Measurements from ENCODE around the gene NPAS3. TPM values are rescaled to one million over a fixed set of nuclear protein-coding genes. Genes with fewer than 3 reads are reported as not detected.

Gene NPAS3
- total RNA-seq, 6 donors from 2014 or later = 0.30 to 0.77 (median 0.59) TPM; not detected in 2

GRCh38 chr14:33257796-33258195 is 319.1 kb downstream of the NPAS3 start:
- Histone ChIP-seq H3K27ac (no peak overlapping the region), H3K9me3 (no peaks in the 10 kb centered on the region), H3K4me1 (no peaks in the 10 kb centered on the region), H3K27me3 (no peaks in the 10 kb centered on the region), H3K36me3 (no peaks in the 10 kb centered on the region), H3K4me3 (no peak overlapping the region)
- TF ChIP-seq POLR2A (IDR thresholded peaks at IDR 0.05) = no peak
- no peak for TF ChIP-seq EP300 (IDR thresholded peaks at IDR 0.05)
- no peak for TF ChIP-seq POLR2AphosphoS5 (IDR thresholded peaks at IDR 0.05)
- TF ChIP-seq CTCF (IDR thresholded peaks at IDR 0.05) = no peak
- 44 to 58% methylated on average over 2 of the region's 2 CpGs for WGBS, 2 donors
- no peak for ATAC-seq (ENCODE audit: low FRiP score in 2 of 2)
- DNase-seq = no peak

GRCh38 chr14:33259764-33260163 is 321.1 kb downstream of the NPAS3 start:
- H3K27ac ChIP-seq = no peak overlapping the region
- ATAC-seq (ENCODE audit: low FRiP score in 2 of 2) (no peak), DNase-seq (no peak)
- TF ChIP-seq POLR2A (IDR thresholded peaks at IDR 0.05) (no peak), CTCF (IDR thresholded peaks at IDR 0.05) (no peak), POLR2AphosphoS5 (IDR thresholded peaks at IDR 0.05) (no peak), EP300 (IDR thresholded peaks at IDR 0.05) (no peak)
- no peaks in the 10 kb centered on the region for H3K36me3 ChIP-seq
- no peak overlapping the region for H3K4me3 ChIP-seq
- no peaks in the 10 kb centered on the region for H3K4me1 ChIP-seq
- H3K9me3 ChIP-seq = no peaks in the 10 kb centered on the region
- 83 to 89% methylated on average over 6 of the region's 6 CpGs for WGBS, 2 donors
- no peaks in the 10 kb centered on the region for H3K27me3 ChIP-seq

- 85 to 88% methylated on average over 2 of the region's 2 CpGs for WGBS, 2 donors
- no peaks in the 10 kb centered on the region for H3K36me3 ChIP-seq
- no peaks in the 10 kb centered on the region for H3K4me1 ChIP-seq
- ATAC-seq (ENCODE audit: low FRiP score in 2 of 2) (no peak), DNase-seq (no peak)
- H3K27me3 ChIP-seq = no peaks in the 10 kb centered on the region
- no peak overlapping the region for H3K4me3 ChIP-seq
- no peaks in the 10 kb centered on the region for H3K9me3 ChIP-seq
- no peak overlapping the region for H3K27ac ChIP-seq
- TF ChIP-seq POLR2A (IDR thresholded peaks at IDR 0.05) (no peak), POLR2AphosphoS5 (IDR thresholded peaks at IDR 0.05) (no peak), CTCF (IDR thresholded peaks at IDR 0.05) (no peak), EP300 (IDR thresholded peaks at IDR 0.05) (no peak)
Observed at GRCh38 chr14:33271216-33271615, 332.5 kb downstream of the NPAS3 start.

GRCh38 chr14:33271891-33272290 is 333.2 kb downstream of the NPAS3 start:
- no peaks in the 10 kb centered on the region for H3K9me3 ChIP-seq
- H3K36me3 ChIP-seq = no peaks in the 10 kb centered on the region
- H3K27ac ChIP-seq = no peak overlapping the region
- no peak for ATAC-seq (ENCODE audit: low FRiP score in 2 of 2)
- 79 to 83% methylated on average over 2 of the region's 2 CpGs for WGBS, 2 donors
- H3K4me1 ChIP-seq = no peaks in the 10 kb centered on the region
- H3K4me3 ChIP-seq = no peak overlapping the region
- no peak for TF ChIP-seq POLR2A (IDR thresholded peaks at IDR 0.05)
- TF ChIP-seq CTCF (IDR thresholded peaks at IDR 0.05) = no peak
- TF ChIP-seq POLR2AphosphoS5 (IDR thresholded peaks at IDR 0.05) = no peak
- TF ChIP-seq EP300 (IDR thresholded peaks at IDR 0.05) = no peak
- H3K27me3 ChIP-seq = no peaks in the 10 kb centered on the region
- DNase-seq = no peak

GRCh38 chr14:33273978-33274377 is 335.3 kb downstream of the NPAS3 start:
- no peaks in the 10 kb centered on the region for H3K27me3 ChIP-seq
- no peaks in the 10 kb centered on the region for H3K9me3 ChIP-seq
- H3K4me3 ChIP-seq = no peak overlapping the region
- H3K36me3 ChIP-seq = no peaks in the 10 kb centered on the region
- H3K27ac ChIP-seq = no peak overlapping the region
- no peak for TF ChIP-seq POLR2A (IDR thresholded peaks at IDR 0.05)
- TF ChIP-seq EP300 (IDR thresholded peaks at IDR 0.05) = no peak
- no peak for TF ChIP-seq POLR2AphosphoS5 (IDR thresholded peaks at IDR 0.05)
- no peak for TF ChIP-seq CTCF (IDR thresholded peaks at IDR 0.05)
- DNase-seq = no peak
- WGBS, 2 donors = 84 to 91% methylated on average over 4 of the region's 4 CpGs
- no peak for ATAC-seq (ENCODE audit: low FRiP score in 2 of 2)
- no peaks in the 10 kb centered on the region for H3K4me1 ChIP-seq
